GM23338 (cell line): Measurements from ENCODE around the gene NCOA4. TPM values are rescaled to one million over a fixed set of nuclear protein-coding genes. Genes with fewer than 3 reads are reported as not detected.

Experiments
- ATAC-seq: fragments of 200-7000 bp; cut with Tn5 transposase; 3 replicates; pipeline ENCODE4 v1.9.1; 2020
- DNase-seq: peaks from one replicate; pipeline ENCODE4 v3.0.0-alpha.2; 2015; ENCODE audit warnings: low spot score
- H2AFZ ChIP-seq: fragments of 200-600 bp; sonication (generic); 2 replicates; pipeline ENCODE4 v1.8.0; 2016; ENCODE audit warnings: antibody characterized with exemption, mild to moderate bottlenecking, moderate library complexity
- H3F3A ChIP-seq: fragments of 200-600 bp; sonication (generic); replicated peaks from 2 replicates; pipeline ENCODE4 v1.8.0; 2017; ENCODE audit warnings: antibody characterized with exemption, mixed run types, low read depth
- H3K27ac ChIP-seq: fragments of 200-600 bp; sonication (generic); 2 replicates; pipeline ENCODE4 v1.6.1; 2016; ENCODE audit warnings: low read depth
- H3K27me3 ChIP-seq: fragments of 200-600 bp; sonication (generic); 2 replicates; pipeline ENCODE4 v1.8.0; 2016; ENCODE audit warnings: mild to moderate bottlenecking, mixed run types, moderate library complexity; ENCODE audit not compliant: insufficient read depth
- H3K36me3 ChIP-seq: fragments of 200-600 bp; sonication (generic); 2 replicates; pipeline ENCODE4 v1.8.0; 2016; ENCODE audit warnings: mild to moderate bottlenecking; ENCODE audit not compliant: insufficient read depth
- H3K4me1 ChIP-seq: fragments of 200-600 bp; sonication (generic); 2 replicates; pipeline ENCODE4 v1.8.0; 2016; ENCODE audit warnings: mild to moderate bottlenecking, moderate library complexity; ENCODE audit not compliant: insufficient read depth
- H3K4me2 ChIP-seq: fragments of 200-600 bp; sonication (generic); 2 replicates; pipeline ENCODE4 v1.7.1; 2017; ENCODE audit warnings: mixed run types
- H3K4me3 ChIP-seq: fragments of 200-600 bp; sonication (generic); 2 replicates; pipeline ENCODE4 v1.6.1; 2016; ENCODE audit warnings: mixed run types
- H3K79me2 ChIP-seq: fragments of 200-600 bp; sonication (generic); replicated peaks from 2 replicates; pipeline ENCODE4 v1.8.0; 2017; ENCODE audit warnings: mild to moderate bottlenecking; ENCODE audit not compliant: insufficient read depth
- H3K9me2 ChIP-seq: fragments of 200-600 bp; sonication (generic); 2 replicates; pipeline ENCODE4 v1.8.0; 2017; ENCODE audit not compliant: insufficient read depth
- H4K20me1 ChIP-seq: fragments of 200-600 bp; sonication (generic); replicated peaks from 2 replicates; pipeline ENCODE4 v1.8.0; 2017; ENCODE audit warnings: mild to moderate bottlenecking; ENCODE audit not compliant: insufficient read depth
- H3K27ac Mint-ChIP-seq: 2 replicates; pipeline ENCODE4 v1.8.0; 2020; ENCODE audit warnings: inconsistent platforms, mild to moderate bottlenecking, moderate library complexity, mixed read lengths
- H3K27me3 Mint-ChIP-seq: 3 replicates; pipeline ENCODE4 v1.8.0; 2022; ENCODE audit warnings: low read depth, mild to moderate bottlenecking, moderate library complexity, mixed read lengths, inconsistent platforms; ENCODE audit not compliant: insufficient read depth, poor library complexity
- H3K36me3 Mint-ChIP-seq: 3 replicates; pipeline ENCODE4 v1.8.0; 2021; ENCODE audit warnings: low read depth, mild to moderate bottlenecking, inconsistent platforms, moderate library complexity, mixed read lengths
- H3K4me1 Mint-ChIP-seq: 3 replicates; pipeline ENCODE4 v1.8.0; 2020; ENCODE audit warnings: mild to moderate bottlenecking, inconsistent platforms, mixed read lengths
- H3K4me3 Mint-ChIP-seq: 3 replicates; pipeline ENCODE4 v1.8.0; 2021; ENCODE audit warnings: moderate library complexity, mild to moderate bottlenecking, inconsistent platforms, mixed read lengths
- H3K9me3 Mint-ChIP-seq: 3 replicates; pipeline ENCODE4 v1.8.0; 2020; ENCODE audit warnings: moderate library complexity, mild to moderate bottlenecking, inconsistent platforms, mixed read lengths
- CREB1 ChIP-seq: fragments of 250-450 bp; sonication (Bioruptor Pico); IDR thresholded peaks from 2 replicates; pipeline ENCODE4 v1.5.0; 2020; ENCODE audit warnings: low read depth, mild to moderate bottlenecking, moderate library complexity
- EZH2 ChIP-seq: fragments of 200-600 bp; sonication (generic); IDR thresholded peaks from one replicate; pipeline ENCODE4 v1.8.0; 2017; ENCODE audit warnings: antibody characterized with exemption, mild to moderate bottlenecking, low read depth; ENCODE audit not compliant: unreplicated experiment
- EZH2phosphoT487 ChIP-seq: fragments of 200-600 bp; sonication (generic); IDR thresholded peaks from one replicate; pipeline ENCODE4 v1.8.1; 2018; ENCODE audit warnings: antibody characterized with exemption; ENCODE audit not compliant: unreplicated experiment
- JUNB ChIP-seq: IDR thresholded peaks from one replicate; pipeline ENCODE4 v1.6.1; 2016; ENCODE audit warnings: antibody characterized with exemption; ENCODE audit not compliant: unreplicated experiment
- NANOG ChIP-seq: IDR thresholded peaks from 2 replicates; pipeline ENCODE4 v1.6.1; 2016; ENCODE audit warnings: antibody characterized with exemption, borderline replicate concordance
- POLR2AphosphoS5 ChIP-seq: IDR thresholded peaks from 2 replicates; pipeline ENCODE4 v1.6.1; 2016; ENCODE audit warnings: antibody characterized with exemption, low read depth
- STAT1 ChIP-seq: IDR thresholded peaks from one replicate; pipeline ENCODE4 v1.6.1; 2016; ENCODE audit warnings: antibody characterized with exemption; ENCODE audit not compliant: unreplicated experiment
- ZNF114 ChIP-seq: fragments of 250-450 bp; sonication (Bioruptor Pico); IDR thresholded peaks from 2 replicates; pipeline ENCODE4 v1.5.0; 2020; ENCODE audit warnings: mild to moderate bottlenecking, moderate library complexity
- ZNF331 ChIP-seq: fragments of 250-450 bp; sonication (Bioruptor Pico); IDR thresholded peaks from 2 replicates; pipeline ENCODE4 v1.5.0; 2020; ENCODE audit warnings: low read depth, mild to moderate bottlenecking, moderate library complexity
- polyA plus RNA-seq: library from polyadenylated mRNA; unstranded; fragments of >200 nt; fragmentation: Nextera tagmentation; extraction: Ambion mirVana; gene quantifications from 2 replicates; pipeline ENCODE4 v1.2.1, GENCODE V29; 2016
- total RNA-seq: library from RNA; depleted of rRNA; stranded (reverse); fragments of >200 nt; shearing (Covaris generic); gene quantifications from 2 replicates; pipeline ENCODE4 v1.2.3, GENCODE V29; 2014
- TF ChIP-seq, protein P1 (sequence below): IDR thresholded peaks from 2 replicates; pipeline ENCODE4 v1.6.1; 2016; ENCODE audit warnings: antibody characterized with exemption
- TF ChIP-seq, protein P2 (sequence below): fragments of 250-450 bp; sonication (Bioruptor Pico); IDR thresholded peaks from 2 replicates; pipeline ENCODE4 v1.5.0; 2020; ENCODE audit warnings: mild to moderate bottlenecking, moderate library complexity
- TF ChIP-seq, protein P3 (sequence below), 2 experiments: fragments of 200-600 bp in 1 of 2; sonication (generic) in 1 of 2; conservative IDR thresholded peaks; 2 replicates each; pipeline versions ENCODE4 v1.5.1 to v1.6.1; 2016 to 2017; ENCODE audit warnings: antibody characterized with exemption in 2 of 2, low read depth in 2 of 2, mild to moderate bottlenecking in 2 of 2, moderate library complexity in 1 of 2
- TF ChIP-seq, protein P4 (sequence below): IDR thresholded peaks from one replicate; pipeline ENCODE4 v1.6.1; 2018; ENCODE audit warnings: antibody characterized with exemption; ENCODE audit not compliant: unreplicated experiment

Gene NCOA4
- total and polyA plus RNA-seq, 2 experiments from 2014 or later, result 24.9 to 76.9 TPM

DNA sequence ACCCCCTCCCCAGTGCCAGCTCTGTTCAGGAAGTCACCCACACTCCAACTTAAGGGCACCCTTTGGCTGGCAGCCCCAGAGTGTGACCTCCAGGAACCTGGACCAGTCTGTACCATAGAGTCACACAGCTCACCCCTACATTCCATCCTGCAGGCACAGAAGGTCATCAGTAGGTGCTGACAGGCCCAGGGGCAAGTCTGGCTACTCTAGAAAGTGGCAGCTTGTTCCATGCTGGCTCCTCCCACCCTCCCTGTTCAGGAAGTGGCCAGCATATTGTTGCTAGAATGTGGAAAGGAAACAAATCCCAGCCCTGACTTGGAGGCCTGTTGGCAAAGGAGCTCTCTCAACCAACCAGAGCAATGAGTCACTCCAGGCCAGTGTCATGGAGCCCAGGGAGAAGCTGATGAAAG is 3.2 kb upstream of the NCOA4 start:
- no peaks in the 10 kb centered on the region for H3K27me3 ChIP-seq
- H3F3A ChIP-seq, result no peaks in the 10 kb centered on the region
- Mint-ChIP-seq H3K27me3 (peaks cover 8% of the 10 kb centered on the region), H3K4me3 (no peak overlapping the region), H3K9me3 (no peaks in the 10 kb centered on the region), H3K36me3 (no peaks in the 10 kb centered on the region; the same call in 2 of the 3 replicates), H3K27ac (no peak overlapping the region), H3K4me1 (peaks cover 16% of the 10 kb centered on the region)
- peaks cover 4% of the 10 kb centered on the region; the same call in 1 of the 2 replicates for H4K20me1 ChIP-seq
- H3K4me1 ChIP-seq, result peaks cover 10% of the 10 kb centered on the region
- DNase-seq (no peak), ATAC-seq (no peak)
- H3K27ac ChIP-seq, result no peak overlapping the region
- H2AFZ ChIP-seq, result no peak overlapping the region
- no peaks in the 10 kb centered on the region for H3K9me2 ChIP-seq
- H3K79me2 ChIP-seq, result peaks cover 11% of the 10 kb centered on the region
- no peak overlapping the region for H3K4me2 ChIP-seq
- TF ChIP-seq, protein P1, sequence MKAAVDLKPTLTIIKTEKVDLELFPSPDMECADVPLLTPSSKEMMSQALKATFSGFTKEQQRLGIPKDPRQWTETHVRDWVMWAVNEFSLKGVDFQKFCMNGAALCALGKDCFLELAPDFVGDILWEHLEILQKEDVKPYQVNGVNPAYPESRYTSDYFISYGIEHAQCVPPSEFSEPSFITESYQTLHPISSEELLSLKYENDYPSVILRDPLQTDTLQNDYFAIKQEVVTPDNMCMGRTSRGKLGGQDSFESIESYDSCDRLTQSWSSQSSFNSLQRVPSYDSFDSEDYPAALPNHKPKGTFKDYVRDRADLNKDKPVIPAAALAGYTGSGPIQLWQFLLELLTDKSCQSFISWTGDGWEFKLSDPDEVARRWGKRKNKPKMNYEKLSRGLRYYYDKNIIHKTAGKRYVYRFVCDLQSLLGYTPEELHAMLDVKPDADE, result no peak
- TF ChIP-seq EZH2phosphoT487 (no peak), ZNF114 (CRISPR knock-in tag) (no peak), JUNB (no peak), ZNF331 (CRISPR knock-in tag) (no peak), EZH2 (no peak), STAT1 (no peak), NANOG (no peak), CREB1 (CRISPR knock-in tag) (no peak), POLR2AphosphoS5 (no peak)
- TF ChIP-seq, protein P2, sequence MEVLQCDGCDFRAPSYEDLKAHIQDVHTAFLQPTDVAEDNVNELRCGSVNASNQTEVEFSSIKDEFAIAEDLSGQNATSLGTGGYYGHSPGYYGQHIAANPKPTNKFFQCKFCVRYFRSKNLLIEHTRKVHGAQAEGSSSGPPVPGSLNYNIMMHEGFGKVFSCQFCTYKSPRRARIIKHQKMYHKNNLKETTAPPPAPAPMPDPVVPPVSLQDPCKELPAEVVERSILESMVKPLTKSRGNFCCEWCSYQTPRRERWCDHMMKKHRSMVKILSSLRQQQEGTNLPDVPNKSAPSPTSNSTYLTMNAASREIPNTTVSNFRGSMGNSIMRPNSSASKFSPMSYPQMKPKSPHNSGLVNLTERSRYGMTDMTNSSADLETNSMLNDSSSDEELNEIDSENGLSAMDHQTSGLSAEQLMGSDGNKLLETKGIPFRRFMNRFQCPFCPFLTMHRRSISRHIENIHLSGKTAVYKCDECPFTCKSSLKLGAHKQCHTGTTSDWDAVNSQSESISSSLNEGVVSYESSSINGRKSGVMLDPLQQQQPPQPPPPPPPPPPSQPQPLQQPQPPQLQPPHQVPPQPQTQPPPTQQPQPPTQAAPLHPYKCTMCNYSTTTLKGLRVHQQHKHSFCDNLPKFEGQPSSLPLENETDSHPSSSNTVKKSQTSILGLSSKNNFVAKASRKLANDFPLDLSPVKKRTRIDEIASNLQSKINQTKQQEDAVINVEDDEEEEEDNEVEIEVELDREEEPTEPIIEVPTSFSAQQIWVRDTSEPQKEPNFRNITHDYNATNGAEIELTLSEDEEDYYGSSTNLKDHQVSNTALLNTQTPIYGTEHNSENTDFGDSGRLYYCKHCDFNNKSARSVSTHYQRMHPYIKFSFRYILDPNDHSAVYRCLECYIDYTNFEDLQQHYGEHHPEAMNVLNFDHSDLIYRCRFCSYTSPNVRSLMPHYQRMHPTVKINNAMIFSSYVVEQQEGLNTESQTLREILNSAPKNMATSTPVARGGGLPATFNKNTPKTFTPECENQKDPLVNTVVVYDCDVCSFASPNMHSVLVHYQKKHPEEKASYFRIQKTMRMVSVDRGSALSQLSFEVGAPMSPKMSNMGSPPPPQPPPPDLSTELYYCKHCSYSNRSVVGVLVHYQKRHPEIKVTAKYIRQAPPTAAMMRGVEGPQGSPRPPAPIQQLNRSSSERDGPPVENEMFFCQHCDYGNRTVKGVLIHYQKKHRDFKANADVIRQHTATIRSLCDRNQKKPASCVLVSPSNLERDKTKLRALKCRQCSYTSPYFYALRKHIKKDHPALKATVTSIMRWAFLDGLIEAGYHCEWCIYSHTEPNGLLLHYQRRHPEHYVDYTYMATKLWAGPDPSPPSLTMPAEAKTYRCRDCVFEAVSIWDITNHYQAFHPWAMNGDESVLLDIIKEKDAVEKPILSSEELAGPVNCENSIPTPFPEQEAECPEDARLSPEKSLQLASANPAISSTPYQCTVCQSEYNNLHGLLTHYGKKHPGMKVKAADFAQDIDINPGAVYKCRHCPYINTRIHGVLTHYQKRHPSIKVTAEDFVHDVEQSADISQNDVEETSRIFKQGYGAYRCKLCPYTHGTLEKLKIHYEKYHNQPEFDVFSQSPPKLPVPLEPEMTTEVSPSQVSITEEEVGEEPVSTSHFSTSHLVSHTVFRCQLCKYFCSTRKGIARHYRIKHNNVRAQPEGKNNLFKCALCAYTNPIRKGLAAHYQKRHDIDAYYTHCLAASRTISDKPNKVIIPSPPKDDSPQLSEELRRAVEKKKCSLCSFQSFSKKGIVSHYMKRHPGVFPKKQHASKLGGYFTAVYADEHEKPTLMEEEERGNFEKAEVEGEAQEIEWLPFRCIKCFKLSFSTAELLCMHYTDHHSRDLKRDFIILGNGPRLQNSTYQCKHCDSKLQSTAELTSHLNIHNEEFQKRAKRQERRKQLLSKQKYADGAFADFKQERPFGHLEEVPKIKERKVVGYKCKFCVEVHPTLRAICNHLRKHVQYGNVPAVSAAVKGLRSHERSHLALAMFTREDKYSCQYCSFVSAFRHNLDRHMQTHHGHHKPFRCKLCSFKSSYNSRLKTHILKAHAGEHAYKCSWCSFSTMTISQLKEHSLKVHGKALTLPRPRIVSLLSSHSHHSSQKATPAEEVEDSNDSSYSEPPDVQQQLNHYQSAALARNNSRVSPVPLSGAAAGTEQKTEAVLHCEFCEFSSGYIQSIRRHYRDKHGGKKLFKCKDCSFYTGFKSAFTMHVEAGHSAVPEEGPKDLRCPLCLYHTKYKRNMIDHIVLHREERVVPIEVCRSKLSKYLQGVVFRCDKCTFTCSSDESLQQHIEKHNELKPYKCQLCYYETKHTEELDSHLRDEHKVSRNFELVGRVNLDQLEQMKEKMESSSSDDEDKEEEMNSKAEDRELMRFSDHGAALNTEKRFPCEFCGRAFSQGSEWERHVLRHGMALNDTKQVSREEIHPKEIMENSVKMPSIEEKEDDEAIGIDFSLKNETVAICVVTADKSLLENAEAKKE (CRISPR knock-in tag), result no peak
- TF ChIP-seq, protein P3, sequence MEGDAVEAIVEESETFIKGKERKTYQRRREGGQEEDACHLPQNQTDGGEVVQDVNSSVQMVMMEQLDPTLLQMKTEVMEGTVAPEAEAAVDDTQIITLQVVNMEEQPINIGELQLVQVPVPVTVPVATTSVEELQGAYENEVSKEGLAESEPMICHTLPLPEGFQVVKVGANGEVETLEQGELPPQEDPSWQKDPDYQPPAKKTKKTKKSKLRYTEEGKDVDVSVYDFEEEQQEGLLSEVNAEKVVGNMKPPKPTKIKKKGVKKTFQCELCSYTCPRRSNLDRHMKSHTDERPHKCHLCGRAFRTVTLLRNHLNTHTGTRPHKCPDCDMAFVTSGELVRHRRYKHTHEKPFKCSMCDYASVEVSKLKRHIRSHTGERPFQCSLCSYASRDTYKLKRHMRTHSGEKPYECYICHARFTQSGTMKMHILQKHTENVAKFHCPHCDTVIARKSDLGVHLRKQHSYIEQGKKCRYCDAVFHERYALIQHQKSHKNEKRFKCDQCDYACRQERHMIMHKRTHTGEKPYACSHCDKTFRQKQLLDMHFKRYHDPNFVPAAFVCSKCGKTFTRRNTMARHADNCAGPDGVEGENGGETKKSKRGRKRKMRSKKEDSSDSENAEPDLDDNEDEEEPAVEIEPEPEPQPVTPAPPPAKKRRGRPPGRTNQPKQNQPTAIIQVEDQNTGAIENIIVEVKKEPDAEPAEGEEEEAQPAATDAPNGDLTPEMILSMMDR (conservative IDR thresholded peaks at IDR 0.05; ENCODE audit: low read depth in 2 of 2), result no peak
- TF ChIP-seq, protein P4, sequence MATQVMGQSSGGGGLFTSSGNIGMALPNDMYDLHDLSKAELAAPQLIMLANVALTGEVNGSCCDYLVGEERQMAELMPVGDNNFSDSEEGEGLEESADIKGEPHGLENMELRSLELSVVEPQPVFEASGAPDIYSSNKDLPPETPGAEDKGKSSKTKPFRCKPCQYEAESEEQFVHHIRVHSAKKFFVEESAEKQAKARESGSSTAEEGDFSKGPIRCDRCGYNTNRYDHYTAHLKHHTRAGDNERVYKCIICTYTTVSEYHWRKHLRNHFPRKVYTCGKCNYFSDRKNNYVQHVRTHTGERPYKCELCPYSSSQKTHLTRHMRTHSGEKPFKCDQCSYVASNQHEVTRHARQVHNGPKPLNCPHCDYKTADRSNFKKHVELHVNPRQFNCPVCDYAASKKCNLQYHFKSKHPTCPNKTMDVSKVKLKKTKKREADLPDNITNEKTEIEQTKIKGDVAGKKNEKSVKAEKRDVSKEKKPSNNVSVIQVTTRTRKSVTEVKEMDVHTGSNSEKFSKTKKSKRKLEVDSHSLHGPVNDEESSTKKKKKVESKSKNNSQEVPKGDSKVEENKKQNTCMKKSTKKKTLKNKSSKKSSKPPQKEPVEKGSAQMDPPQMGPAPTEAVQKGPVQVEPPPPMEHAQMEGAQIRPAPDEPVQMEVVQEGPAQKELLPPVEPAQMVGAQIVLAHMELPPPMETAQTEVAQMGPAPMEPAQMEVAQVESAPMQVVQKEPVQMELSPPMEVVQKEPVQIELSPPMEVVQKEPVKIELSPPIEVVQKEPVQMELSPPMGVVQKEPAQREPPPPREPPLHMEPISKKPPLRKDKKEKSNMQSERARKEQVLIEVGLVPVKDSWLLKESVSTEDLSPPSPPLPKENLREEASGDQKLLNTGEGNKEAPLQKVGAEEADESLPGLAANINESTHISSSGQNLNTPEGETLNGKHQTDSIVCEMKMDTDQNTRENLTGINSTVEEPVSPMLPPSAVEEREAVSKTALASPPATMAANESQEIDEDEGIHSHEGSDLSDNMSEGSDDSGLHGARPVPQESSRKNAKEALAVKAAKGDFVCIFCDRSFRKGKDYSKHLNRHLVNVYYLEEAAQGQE, result no peak
- H3K4me3 ChIP-seq, result no peak overlapping the region
- no peaks in the 10 kb centered on the region for H3K36me3 ChIP-seq
